HG02840 (cell line): ENCODE data around the gene BHLHE40.

Experiments used
- ATAC-seq: cut with Tn5 transposase; IDR thresholded peaks from one replicate; pipeline ENCODE4 v1.9.1; 2021; ENCODE audit warnings: mild to moderate bottlenecking, moderate library complexity, moderate number of reproducible peaks; ENCODE audit not compliant: unreplicated experiment, low FRiP score

Gene BHLHE40

GRCh38 chr3:4979428-4980228 lies at the start of gene BHLHE40:
TSS of gene BHLHE40 (plus strand) at chr3:4979437. CDS start at chr3:4979719, 282 bp downstream.
- ATAC-seq = no peak

GRCh38 chr3:4930501-4930900 lies 48.7 kb upstream of the BHLHE40 start:
- no peak for ATAC-seq

GRCh38 chr3:4934050-4934449 lies 45.2 kb upstream of the BHLHE40 start:
- ATAC-seq = no peak

GRCh38 chr3:4935347-4935746 lies 43.9 kb upstream of the BHLHE40 start:
- no peak for ATAC-seq

- no peak for ATAC-seq
These were observed 42.1 kb upstream of the BHLHE40 start for GRCh38 chr3:4936982-4937614.

GRCh38 chr3:4938281-4938982 lies 40.8 kb upstream of the BHLHE40 start:
- ATAC-seq = no peak

- no peak for ATAC-seq
These were observed 40.0 kb upstream of the BHLHE40 start for GRCh38 chr3:4939276-4939675.

GRCh38 chr3:4940985-4941384 lies 38.3 kb upstream of the BHLHE40 start:
- ATAC-seq = no peak

- ATAC-seq = no peak
These were observed 35.7 kb upstream of the BHLHE40 start for GRCh38 chr3:4943549-4943948.

GRCh38 chr3:4945324-4945723 lies 33.9 kb upstream of the BHLHE40 start:
- ATAC-seq = no peak

- no peak for ATAC-seq
These were observed 32.2 kb upstream of the BHLHE40 start for GRCh38 chr3:4947028-4947427.

- ATAC-seq = no peak
These were observed 30.8 kb upstream of the BHLHE40 start for GRCh38 chr3:4948395-4948794.

GRCh38 chr3:4949004-4949403 lies 30.2 kb upstream of the BHLHE40 start:
- no peak for ATAC-seq

GRCh38 chr3:4949659-4950058 lies 29.6 kb upstream of the BHLHE40 start:
- ATAC-seq = no peak

- ATAC-seq = no peak
These were observed 28.9 kb upstream of the BHLHE40 start for GRCh38 chr3:4950351-4950784.

- ATAC-seq = no peak
These were observed 28.3 kb upstream of the BHLHE40 start for GRCh38 chr3:4950948-4951347.

GRCh38 chr3:4953119-4953518 lies 26.1 kb upstream of the BHLHE40 start:
- ATAC-seq = no peak

- no peak for ATAC-seq
These were observed 24.8 kb upstream of the BHLHE40 start for GRCh38 chr3:4954256-4955000.

- ATAC-seq = no peak
These were observed 23.1 kb upstream of the BHLHE40 start for GRCh38 chr3:4956099-4956498.

- no peak for ATAC-seq
These were observed 22.5 kb upstream of the BHLHE40 start for GRCh38 chr3:4956738-4957137.

- no peak for ATAC-seq
These were observed 21.3 kb upstream of the BHLHE40 start for GRCh38 chr3:4957978-4958377.
